ENCODE data around the gene SCARF2. TPM values are rescaled to one million over a fixed set of nuclear protein-coding genes. Genes with fewer than 3 reads are reported as not detected.

The SCARF2 gene
- total and polyA plus RNA-seq, 10 donors = 1.1 to 18.0 (median 9.4) TPM

DNA sequence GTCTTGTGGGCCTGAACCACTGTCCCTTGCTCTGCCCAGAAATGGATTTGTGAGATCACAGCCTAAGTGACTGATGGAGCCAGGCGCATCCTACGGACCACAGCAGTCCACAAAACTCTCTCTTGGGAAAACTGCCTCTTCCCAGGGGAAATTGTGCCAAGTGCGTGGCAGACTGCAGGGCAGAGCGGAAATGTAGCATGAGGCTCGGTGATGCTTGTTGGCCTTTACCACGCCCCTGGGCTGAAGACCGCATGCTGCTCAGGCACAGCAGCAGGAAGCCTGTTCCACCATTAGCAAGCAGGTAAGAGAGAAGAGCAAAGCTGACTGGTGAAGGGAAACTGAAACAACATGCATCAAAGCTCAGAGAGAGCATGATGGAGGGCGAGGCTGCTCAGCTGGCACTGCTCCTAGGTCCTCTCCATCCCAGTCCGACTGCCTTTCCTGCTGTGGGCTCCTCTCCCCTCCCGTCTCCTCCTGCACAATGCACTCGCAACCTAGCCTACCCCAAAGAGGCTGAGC is 26.5 kb upstream of the SCARF2 start:
- no peaks in the 10 kb centered on the region for H3K27me3 ChIP-seq (replicated peaks in 1 of 7)
- peak; percentile 89 for DNase-seq
- H3K27ac ChIP-seq = peak overlapping the region; percentile 84 to 98 (median 90)
- H3K9me3 ChIP-seq = no peaks in the 10 kb centered on the region
- H3K4me1 ChIP-seq = peaks cover 0 to 55% (median 37%) of the 10 kb centered on the region in 6 donors
- intact Hi-C loops (cut with DNase I; ENCODE audit: low total_unique reads) = no loop called here
- TF ChIP-seq POLR2AphosphoS5 (IDR thresholded peaks at IDR 0.05) (peak; percentile 32 to 60 (median 39)), POLR2A (IDR thresholded peaks at IDR 0.05) (no peak)
- TF ChIP-seq, protein P1, sequence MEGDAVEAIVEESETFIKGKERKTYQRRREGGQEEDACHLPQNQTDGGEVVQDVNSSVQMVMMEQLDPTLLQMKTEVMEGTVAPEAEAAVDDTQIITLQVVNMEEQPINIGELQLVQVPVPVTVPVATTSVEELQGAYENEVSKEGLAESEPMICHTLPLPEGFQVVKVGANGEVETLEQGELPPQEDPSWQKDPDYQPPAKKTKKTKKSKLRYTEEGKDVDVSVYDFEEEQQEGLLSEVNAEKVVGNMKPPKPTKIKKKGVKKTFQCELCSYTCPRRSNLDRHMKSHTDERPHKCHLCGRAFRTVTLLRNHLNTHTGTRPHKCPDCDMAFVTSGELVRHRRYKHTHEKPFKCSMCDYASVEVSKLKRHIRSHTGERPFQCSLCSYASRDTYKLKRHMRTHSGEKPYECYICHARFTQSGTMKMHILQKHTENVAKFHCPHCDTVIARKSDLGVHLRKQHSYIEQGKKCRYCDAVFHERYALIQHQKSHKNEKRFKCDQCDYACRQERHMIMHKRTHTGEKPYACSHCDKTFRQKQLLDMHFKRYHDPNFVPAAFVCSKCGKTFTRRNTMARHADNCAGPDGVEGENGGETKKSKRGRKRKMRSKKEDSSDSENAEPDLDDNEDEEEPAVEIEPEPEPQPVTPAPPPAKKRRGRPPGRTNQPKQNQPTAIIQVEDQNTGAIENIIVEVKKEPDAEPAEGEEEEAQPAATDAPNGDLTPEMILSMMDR (IDR thresholded peaks at IDR 0.05 in 8 of 11, conservative IDR thresholded peaks at IDR 0.05 in 3 of 11) = no peak
- H3K4me3 ChIP-seq = peak overlapping the region in 1 of 8 donors; percentile 48
- peaks cover 0 to 39% (median 2%) of the 10 kb centered on the region in 6 donors for H3K36me3 ChIP-seq
- 62 to 91% (median 68%) methylated on average over 10 to 11 of the region's 11 CpGs for WGBS, 5 donors

DNA sequence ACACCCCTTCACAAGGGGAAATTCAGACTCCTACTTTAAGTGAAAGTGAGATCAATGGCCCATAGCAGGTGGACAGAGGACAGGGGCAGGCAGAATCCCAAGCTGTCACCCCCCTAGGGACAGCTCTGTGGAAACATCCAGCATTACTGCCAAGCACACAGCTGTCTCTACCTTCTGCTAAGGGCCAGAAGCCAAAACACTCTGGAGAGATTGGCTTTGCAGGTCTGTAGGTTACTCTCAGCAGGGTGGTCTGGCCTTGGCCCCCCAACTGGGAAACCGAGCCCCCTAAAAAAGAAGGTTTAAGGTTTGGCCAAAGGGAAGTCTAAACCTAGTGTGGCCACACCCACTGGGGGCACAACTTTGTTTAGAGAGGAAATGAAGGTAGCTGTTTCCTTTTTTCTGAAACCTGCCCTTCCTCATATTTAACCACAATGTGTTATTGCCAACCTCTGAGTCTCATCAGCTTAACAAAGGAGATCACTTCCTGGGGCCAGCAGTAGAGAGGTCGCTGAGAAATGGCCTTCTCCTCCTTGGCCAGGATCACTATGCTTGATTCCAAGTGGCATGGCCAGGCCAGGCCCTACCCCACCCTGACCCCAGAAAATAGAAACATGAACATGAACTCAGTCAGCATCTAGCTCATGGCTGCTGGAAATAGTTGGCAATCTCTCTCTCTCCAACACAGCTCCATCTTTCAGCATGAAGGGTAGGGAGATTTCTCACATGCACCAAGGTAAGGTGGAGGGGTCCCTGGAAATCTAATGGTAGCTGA is 25.9 kb upstream of the SCARF2 start:
- Histone ChIP-seq H3K4me1 (peaks cover 0 to 55% (median 37%) of the 10 kb centered on the region in 6 donors), H3K4me3 (peak overlapping the region in 1 of 8 donors; percentile 48), H3K27me3 (replicated peaks in 1 of 7) (no peaks in the 10 kb centered on the region), H3K9me3 (no peaks in the 10 kb centered on the region), H3K36me3 (peaks cover 0 to 41% (median 1%) of the 10 kb centered on the region in 6 donors), H3K27ac (peak overlapping the region; percentile 84 to 98 (median 90))
- no peak for TF ChIP-seq POLR2A (IDR thresholded peaks at IDR 0.05)
- peak in 1 of 3 donors; percentile 71 for TF ChIP-seq POLR2AphosphoS5 (IDR thresholded peaks at IDR 0.05)
- peak; percentile 88 for DNase-seq
- intact Hi-C loops (cut with DNase I; ENCODE audit: low total_unique reads) = no loop called here
- 8 to 12% (median 10%) methylated on average over 2 of the region's 2 CpGs for WGBS, 5 donors

DNA sequence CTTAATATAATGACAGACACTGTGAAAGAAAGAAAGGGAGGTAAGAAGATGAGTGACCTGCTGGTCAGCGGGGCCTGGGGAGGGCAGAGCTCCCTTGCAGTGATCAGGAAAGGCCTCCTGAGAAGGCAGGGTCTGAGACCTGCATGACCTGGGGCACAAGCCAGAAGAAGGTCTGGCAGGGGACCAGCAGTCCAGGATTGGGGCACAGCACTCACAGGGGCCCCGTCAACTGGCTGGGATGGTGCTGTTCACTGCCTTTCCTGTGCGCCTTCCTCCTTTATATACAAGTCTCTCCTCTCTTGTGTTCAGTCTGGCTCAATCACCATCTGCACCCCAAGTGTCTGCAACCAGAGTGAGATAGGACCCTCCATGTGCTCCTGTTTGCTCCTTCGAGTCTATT is 22.2 kb upstream of the SCARF2 start:
- H3K27me3 ChIP-seq (replicated peaks in 1 of 7) = no peaks in the 10 kb centered on the region
- H3K4me3 ChIP-seq = no peak overlapping the region
- 86 to 98% (median 90%) methylated on average over 4 of the region's 4 CpGs for WGBS, 5 donors
- DNase-seq = peak; percentile 64
- no peaks in the 10 kb centered on the region for H3K9me3 ChIP-seq
- no peak overlapping the region for H3K27ac ChIP-seq
- TF ChIP-seq POLR2A (IDR thresholded peaks at IDR 0.05) (no peak), POLR2AphosphoS5 (IDR thresholded peaks at IDR 0.05) (no peak)
- peaks cover 0 to 52% (median 3%) of the 10 kb centered on the region in 6 donors for H3K36me3 ChIP-seq
- peaks cover 9 to 63% (median 43%) of the 10 kb centered on the region in 6 donors for H3K4me1 ChIP-seq
- intact Hi-C loops (cut with DNase I; ENCODE audit: low total_unique reads) = loop anchor here (5.0 kb wide), 2 partner anchors 37 to 43 kb away; partner anchors contain the start of gene KLHL22

DNA sequence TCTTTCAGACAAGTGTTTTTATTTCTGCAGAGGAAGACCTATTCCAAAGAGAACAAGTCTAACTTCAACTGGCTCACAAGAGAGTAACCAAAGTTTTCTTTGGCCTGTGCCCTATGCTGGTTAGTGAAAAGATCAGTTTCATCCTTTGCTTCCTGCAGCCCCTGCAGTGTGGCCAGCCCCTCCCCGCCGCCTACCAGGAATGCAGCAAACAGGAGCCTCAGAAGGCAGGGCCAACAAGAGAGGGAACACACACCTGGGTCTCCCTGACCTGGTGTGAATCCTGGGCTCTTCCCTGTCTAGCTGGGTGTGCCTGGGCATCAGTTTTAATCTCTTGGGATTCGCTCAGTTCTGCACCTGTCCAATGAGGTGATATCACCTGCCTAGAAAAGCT is 21.5 kb upstream of the SCARF2 start:
- Histone ChIP-seq H3K27ac (no peak overlapping the region), H3K4me1 (peaks cover 9 to 63% (median 37%) of the 10 kb centered on the region in 6 donors), H3K4me3 (no peak overlapping the region), H3K36me3 (peaks cover 0 to 52% (median 3%) of the 10 kb centered on the region in 6 donors), H3K9me3 (no peaks in the 10 kb centered on the region), H3K27me3 (replicated peaks in 1 of 7) (no peaks in the 10 kb centered on the region)
- TF ChIP-seq POLR2A (IDR thresholded peaks at IDR 0.05) (no peak), POLR2AphosphoS5 (IDR thresholded peaks at IDR 0.05) (no peak)
- TF ChIP-seq, protein P1 (IDR thresholded peaks at IDR 0.05 in 8 of 11, conservative IDR thresholded peaks at IDR 0.05 in 3 of 11) = no peak
- peak; percentile 28 for DNase-seq
- intact Hi-C loops (cut with DNase I; ENCODE audit: low total_unique reads) = loop anchor here (5.0 kb wide), 2 partner anchors 38 to 42 kb away; partner anchors contain the start of gene KLHL22
- whole genome bisulfite sequencing, 5 donors = 94 to 100% (median 96%) methylated on average over 3 of the region's 3 CpGs

Data from spleen (tissue), 11 donors.